ENCODE data around the gene FARSA. TPM values are rescaled to one million over a fixed set of nuclear protein-coding genes. Genes with fewer than 3 reads are reported as not detected.

Gene FARSA
- total RNA-seq, 2 donors from 2014 or later = 25.9 to 35.6 TPM

GRCh38 chr19:12937093-12937926, 3.8 kb upstream of the FARSA start:
- intact Hi-C loops (cut with DNase I) = no loop called here
- no peak for ATAC-seq
- DNase-seq = peak in 3 of 4 donors; percentile 27 to 53 (median 49)
- no peaks in the 10 kb centered on the region for H3K9me3 ChIP-seq
- H3K27ac ChIP-seq = peak overlapping the region in 3 of 4 donors; percentile 33 to 95 (median 85)
- peak overlapping the region in 1 of 2 donors; percentile 14 for H3K4me3 ChIP-seq
- peaks cover 4 to 8% of the 10 kb centered on the region in 2 donors for H3K36me3 ChIP-seq (replicated peaks in 1 of 2; ENCODE audit: insufficient read depth in 1 of 2, low read depth in 2 of 2)
- no peak for TF ChIP-seq POLR2A (IDR thresholded peaks at IDR 0.05)
- no peak for TF ChIP-seq CTCF (IDR thresholded peaks at IDR 0.05)
- 20 to 27% methylated on average over 22 to 23 of the region's 23 CpGs for WGBS, 2 donors
- H3K27me3 ChIP-seq = no peaks in the 10 kb centered on the region
- peaks cover 50% of the 10 kb centered on the region for H3K4me1 ChIP-seq

GRCh38 chr19:12936582-12936981, 3.1 kb upstream of the FARSA start:
- DNase-seq (no peak), ATAC-seq (no peak)
- WGBS, 2 donors = 63 to 70% methylated on average over 6 to 7 of the region's 7 CpGs
- H3K4me3 ChIP-seq = no peak overlapping the region
- no peak overlapping the region for H3K27ac ChIP-seq
- no peaks in the 10 kb centered on the region for H3K27me3 ChIP-seq
- peaks cover 50% of the 10 kb centered on the region for H3K4me1 ChIP-seq
- intact Hi-C loops (cut with DNase I) = no loop called here
- peaks cover under 1 to 8% of the 10 kb centered on the region in 2 donors for H3K36me3 ChIP-seq (replicated peaks in 1 of 2; ENCODE audit: insufficient read depth in 1 of 2, low read depth in 2 of 2)
- no peaks in the 10 kb centered on the region for H3K9me3 ChIP-seq
- TF ChIP-seq POLR2A (IDR thresholded peaks at IDR 0.05) (no peak), CTCF (IDR thresholded peaks at IDR 0.05) (no peak)

GRCh38 chr19:12935071-12935470, 1.6 kb upstream of the FARSA start:
- 87 to 91% methylated on average over 10 of the region's 10 CpGs for WGBS, 2 donors
- TF ChIP-seq POLR2A (IDR thresholded peaks at IDR 0.05) (no peak), CTCF (IDR thresholded peaks at IDR 0.05) (no peak)
- DNase-seq (no peak), ATAC-seq (no peak)
- no peaks in the 10 kb centered on the region for H3K27me3 ChIP-seq
- no peak overlapping the region for H3K4me3 ChIP-seq
- no peak overlapping the region for H3K27ac ChIP-seq
- H3K36me3 ChIP-seq (replicated peaks in 1 of 2; ENCODE audit: insufficient read depth in 1 of 2, low read depth in 2 of 2) = no peaks in the 10 kb centered on the region
- intact Hi-C loops (cut with DNase I) = no loop called here
- H3K9me3 ChIP-seq = no peaks in the 10 kb centered on the region
- peaks cover 37% of the 10 kb centered on the region for H3K4me1 ChIP-seq

- ATAC-seq (no peak), DNase-seq (no peak)
- H3K36me3 ChIP-seq (replicated peaks in 1 of 2; ENCODE audit: insufficient read depth in 1 of 2, low read depth in 2 of 2) = peaks cover 0 to 5% of the 10 kb centered on the region in 2 donors
- no peaks in the 10 kb centered on the region for H3K27me3 ChIP-seq
- WGBS, 2 donors = 19 to 22% methylated on average over 16 of the region's 16 CpGs
- intact Hi-C loops (cut with DNase I) = no loop called here
- TF ChIP-seq CTCF (IDR thresholded peaks at IDR 0.05) (no peak), POLR2A (IDR thresholded peaks at IDR 0.05) (no peak)
- H3K9me3 ChIP-seq = no peaks in the 10 kb centered on the region
- peak overlapping the region; percentile 62 to 84 (median 74) for H3K27ac ChIP-seq
- H3K4me1 ChIP-seq = peaks cover 27% of the 10 kb centered on the region
- H3K4me3 ChIP-seq = peak overlapping the region; percentile 77 to 97
These were observed 872 bp downstream of the FARSA start for GRCh38 chr19:12932392-12933286.

Measured in body of pancreas (tissue), 4 donors.